Pons (tissue), 1 donor: ENCODE measurements around the gene KCNE4.

Experiments
- DNase-seq: peaks from one replicate; pipeline ENCODE4 v3.0.0-alpha.2; 2016; ENCODE audit warnings: low spot score

The KCNE4 gene

DNA sequence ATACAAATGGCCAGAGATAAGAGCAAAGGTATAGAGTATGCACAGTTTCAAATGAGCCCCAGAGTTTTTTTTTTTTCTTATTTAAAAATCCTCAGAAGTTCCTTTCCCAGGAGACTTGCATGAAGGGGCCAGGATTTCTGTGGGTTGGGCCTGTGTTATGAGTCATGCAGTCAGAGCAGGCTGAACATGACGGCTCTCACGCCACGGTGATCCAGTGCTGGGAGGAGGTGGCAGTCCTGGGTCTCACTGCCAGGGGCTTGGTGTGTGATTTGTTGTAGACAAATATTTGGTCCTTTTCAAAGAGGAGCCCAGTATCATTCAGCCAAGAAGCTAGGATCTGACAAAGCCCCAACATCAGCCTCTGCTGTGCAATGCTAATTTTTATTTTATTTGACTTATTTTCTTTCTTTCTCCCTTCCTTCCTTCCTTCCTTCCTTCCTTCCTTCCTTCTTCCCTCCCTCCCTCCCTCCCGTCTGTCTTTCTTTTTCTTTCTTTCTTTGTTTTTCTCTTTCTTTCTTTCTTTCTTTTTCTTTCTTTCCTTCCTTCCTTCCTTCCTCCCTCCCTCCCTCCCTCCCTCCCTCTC lies 10.4 kb upstream of the KCNE4 start:
- DNase-seq = no peak

DNA sequence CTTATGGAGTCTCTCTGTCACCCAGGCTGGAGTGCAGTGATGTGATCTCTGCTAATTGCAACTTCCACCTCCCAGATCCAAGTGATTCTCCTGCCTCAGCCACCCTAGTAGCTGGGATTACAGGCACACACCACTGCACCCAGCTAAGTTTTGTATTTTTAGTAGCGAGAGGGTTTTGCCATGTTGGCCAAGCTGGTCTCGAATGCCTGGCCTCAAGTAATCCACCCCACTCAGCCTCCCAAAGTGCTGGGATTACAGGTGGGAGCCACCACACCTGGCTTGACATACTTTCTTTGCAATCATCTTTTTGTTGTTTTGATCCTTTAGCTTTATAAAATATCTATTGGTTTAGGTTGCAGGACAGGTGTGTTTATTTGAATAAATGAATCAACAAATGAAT lies 9.7 kb upstream of the KCNE4 start:
- DNase-seq = no peak

DNA sequence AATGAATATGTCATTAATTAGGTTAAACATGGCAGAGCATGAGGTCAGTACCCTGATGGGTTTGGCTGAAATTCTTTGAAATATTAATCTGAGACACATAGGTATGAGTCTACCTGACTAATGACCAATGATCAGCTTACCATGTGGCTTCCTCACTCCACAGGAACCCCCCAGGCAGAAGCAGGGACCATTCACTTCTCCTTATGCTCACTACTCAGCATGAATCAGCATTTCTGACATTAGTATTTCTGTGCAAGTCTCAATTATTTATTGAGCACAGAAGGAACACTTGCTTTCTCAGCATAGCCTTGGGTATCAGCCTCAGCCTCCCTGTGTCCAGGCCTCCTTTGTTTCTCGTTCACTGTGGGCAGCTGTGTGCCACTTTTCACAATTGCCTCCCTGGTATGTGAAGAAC lies 9.3 kb upstream of the KCNE4 start:
- DNase-seq = no peak

DNA sequence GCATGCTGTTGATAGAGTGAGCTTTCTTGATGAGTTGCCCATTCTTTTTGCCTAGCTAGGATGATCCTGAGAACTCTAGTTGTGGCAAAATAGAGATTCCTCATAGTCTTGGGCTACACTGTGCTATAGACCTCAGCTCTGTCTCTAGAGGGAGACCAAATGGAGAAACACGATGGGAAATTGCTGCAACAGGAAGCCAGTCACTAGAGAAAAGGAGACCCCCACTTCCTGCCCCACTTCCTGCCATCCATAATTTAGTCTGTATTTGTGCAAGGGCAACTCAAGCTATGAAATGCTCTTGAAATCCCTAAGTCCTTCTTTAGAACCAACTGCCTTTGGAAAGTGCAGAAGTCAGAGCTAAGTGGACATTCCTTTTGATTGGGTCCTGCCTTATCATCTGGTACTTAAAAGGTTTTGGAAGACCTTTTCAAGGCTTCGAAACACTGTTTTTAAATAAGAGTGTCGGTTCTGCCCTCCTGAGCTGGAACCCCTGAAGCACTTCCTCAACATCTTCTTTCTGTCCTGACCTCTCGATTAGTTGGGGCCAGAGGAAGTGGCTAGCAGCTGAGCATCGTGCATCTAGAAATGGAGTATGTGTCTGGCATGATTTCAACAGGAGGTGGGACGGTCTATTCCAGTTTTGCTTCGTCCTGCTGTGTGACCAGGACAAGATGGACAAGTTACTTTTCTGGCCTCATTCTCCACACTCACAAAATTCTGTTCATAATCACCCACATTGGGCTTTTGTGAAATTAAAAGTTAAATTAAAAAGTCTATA lies 8.6 kb upstream of the KCNE4 start:
- no peak for DNase-seq

DNA sequence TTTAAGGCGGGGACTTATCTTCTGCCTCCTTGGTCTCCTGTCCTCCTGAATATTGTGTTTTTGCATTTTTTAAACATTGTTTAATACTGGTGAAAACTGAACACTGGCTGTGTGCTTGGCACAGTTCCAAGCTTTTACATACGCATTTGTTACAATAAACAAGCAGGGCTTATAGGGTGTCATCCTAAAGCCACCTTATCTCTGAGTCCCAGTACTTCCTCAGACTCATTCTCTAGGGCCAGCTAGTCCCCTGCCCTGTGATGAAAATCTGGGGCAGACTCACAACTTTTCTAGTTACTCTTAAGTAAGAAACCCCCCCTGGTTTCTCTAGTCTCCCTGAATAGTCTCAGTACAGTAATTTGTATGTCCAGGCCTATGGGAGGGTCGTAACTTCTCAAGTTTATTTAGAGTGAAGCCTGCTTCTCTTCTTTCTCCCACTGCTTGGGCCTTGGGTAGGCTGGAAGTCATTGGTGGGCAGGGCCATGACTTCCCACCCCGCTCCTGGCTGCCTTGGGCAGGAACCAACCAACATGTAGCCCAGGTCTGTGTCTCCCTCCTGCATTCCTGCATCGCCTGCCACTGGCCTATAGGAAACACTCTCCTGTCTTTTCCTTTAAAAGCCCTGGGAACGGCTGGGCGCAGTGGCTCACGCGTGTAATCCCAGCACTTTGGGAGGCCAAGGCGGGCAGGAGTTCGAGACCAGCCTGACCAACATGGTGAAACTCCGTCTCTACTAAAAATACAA lies 7.7 kb upstream of the KCNE4 start:
- DNase-seq = no peak

DNA sequence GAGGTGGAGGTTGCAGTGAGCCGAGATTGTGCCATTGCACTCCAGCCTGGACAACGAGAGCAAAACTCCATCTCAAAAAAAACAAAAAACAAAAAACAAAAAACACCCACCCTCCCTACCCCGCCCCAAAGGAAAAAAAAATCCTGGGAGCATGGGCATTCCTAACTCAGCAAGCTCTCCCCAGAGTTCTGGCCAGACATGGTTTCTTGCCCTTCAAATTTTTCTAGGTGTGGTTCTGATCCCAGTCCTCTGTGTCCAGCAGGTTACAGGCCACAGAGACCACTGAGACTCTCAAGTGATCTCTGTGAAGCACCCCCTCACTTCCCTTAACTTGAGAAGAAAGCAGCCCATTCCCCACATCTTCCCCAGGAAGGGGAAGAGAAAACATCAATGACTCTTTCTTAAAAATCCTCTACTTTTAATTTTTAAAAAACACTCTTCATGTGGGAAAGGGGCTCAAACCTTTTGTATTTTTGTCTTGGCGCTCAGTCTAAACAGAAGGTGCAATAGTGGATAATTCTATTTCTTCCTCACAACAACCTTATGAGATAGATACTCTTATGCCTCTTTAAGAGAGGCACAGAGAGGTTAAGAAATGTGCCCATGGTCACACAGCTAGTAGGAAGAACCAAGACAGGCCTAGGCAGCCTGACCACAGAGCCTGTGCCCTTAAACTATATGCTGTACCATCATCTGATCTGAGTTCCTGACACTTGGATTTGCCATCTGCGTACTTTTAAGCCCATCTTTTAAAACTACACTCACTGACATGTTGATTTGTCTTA lies 6.9 kb upstream of the KCNE4 start:
- no peak for DNase-seq

DNA sequence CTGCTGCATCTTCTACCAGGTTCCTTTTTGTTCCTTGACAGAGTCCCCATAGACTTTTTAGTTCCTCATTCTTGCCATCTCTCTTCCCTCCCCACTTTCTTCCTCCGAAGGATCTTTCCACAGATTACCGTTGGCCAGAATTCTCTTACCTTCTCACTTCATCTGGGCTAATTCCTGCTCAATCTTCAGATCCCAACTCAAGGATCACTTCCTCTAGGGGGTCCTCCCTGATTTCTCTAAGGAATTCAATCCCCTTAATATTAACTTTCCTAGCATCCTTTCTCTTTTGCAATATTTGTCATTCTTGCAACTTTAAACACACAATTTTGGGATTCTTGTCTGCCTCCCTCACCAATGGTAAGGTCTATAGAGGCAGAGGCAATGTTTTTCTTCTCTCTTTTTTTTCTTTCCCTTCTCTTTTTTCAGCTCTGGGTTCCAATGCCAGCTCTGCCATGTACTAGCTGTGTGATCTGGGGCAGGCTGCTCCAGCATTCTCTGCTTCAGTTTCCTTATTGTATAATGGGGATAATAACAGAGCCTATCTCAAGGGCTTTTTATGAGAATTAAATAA lies 5.4 kb upstream of the KCNE4 start:
- DNase-seq = no peak

DNA sequence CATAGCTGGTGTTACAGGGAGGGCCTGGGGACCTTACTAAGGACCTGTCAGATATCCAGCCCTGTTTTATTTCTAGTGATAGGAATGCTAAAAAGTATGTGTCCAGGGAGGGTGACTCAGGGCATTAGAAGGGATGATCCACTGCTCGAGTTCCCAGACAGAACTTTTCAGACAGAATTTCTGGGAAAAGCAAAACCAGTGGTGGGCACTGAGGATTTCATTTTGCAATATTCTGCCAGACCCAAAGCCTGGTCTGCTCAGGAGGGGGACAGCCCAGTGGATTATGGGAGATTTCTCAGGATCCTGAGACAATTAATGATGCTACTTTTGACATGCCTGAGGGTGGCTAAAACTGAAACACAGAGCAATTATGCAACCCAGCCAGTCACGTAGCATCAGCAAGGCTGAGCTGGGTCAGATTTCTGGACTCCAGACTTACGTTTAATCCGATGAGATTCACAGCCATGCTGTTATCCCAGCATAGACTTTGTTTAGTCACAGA lies 4.7 kb upstream of the KCNE4 start:
- no peak for DNase-seq

DNA sequence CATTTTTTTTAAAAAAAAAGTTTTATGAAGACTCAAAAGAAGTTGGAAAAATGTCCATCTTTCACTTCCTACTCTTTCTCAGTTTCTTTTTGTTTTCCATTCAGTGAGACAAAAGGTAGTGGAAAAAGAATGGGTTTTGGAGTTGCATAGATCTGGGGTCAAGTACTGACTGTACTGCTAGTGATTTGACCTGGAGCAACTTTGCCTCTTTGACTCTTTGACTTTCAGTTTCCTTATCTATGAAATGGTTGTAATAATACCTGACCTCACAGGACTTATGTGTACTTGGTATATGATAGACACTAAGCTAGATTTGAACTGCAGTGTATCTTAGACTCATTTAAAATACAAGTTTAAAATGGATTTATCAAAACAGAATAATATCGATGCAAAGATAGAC lies 3.5 kb upstream of the KCNE4 start:
- no peak for DNase-seq

DNA sequence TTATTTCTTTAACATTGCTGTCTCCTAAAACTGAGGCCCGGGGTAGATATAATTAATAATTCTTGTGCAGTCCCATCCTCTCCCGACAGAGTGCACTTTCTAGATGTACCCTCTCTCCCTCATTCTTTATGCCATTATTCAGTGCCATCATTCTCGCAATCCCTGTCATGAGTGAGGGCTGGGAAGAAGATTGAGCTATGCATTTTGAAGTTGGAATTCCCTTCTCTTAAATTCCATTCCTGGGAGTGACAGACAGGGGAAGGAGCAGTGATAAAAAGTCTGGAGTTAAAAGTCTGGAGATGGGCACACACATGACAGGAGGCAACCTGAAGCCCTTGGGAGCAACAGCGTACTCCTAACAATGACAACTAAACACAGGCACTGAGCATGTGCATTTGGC lies 2.6 kb upstream of the KCNE4 start:
- no peak for DNase-seq

DNA sequence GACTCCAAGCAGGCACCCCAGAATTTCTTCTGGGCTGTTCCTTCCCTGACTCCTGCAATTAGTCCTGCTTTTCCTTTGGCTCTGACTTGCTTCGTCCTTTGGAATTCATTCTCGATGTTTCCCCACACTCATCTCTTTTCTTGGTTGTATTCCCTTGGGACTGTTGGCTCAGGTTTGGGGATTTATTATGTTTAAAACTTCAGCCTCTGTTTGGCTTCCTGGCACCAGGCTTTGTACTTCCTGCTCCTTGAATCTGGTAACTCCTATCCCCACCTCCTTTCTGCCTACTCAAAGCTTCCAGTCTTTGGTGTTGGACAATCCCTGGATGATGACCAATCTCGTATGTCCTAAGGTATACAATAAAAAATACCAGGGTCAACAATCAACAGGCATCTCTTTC lies 1.8 kb upstream of the KCNE4 start:
- no peak for DNase-seq

DNA sequence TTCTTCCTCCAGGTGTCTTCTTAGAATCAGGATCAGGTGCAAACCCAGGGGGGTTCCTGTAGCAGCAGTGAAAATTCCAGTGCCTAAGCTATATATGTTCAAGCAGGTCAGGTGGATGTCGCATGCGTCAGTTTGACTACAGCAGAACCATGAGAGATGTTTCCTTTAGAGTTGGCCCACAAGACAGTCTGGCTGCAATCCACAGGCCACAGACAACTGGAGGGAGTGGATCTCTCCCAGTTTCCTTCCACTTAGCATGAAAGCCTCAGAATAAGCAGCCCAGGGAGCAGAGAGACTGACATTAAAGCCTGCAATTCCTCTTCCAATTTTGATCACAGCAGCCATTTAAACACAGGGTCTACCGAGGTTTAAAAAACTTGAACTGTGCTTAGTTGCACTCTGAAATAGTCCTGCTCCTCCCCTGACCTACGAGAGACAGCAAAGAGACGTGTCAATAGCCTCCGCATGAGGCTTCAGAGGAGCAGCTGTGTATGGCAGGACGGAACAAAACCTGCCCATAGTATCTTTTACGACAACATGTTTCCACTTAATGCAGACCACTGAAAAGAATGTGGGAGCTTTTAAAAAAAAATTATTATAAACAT lies 988 bp upstream of the KCNE4 start:
- DNase-seq = no peak

DNA sequence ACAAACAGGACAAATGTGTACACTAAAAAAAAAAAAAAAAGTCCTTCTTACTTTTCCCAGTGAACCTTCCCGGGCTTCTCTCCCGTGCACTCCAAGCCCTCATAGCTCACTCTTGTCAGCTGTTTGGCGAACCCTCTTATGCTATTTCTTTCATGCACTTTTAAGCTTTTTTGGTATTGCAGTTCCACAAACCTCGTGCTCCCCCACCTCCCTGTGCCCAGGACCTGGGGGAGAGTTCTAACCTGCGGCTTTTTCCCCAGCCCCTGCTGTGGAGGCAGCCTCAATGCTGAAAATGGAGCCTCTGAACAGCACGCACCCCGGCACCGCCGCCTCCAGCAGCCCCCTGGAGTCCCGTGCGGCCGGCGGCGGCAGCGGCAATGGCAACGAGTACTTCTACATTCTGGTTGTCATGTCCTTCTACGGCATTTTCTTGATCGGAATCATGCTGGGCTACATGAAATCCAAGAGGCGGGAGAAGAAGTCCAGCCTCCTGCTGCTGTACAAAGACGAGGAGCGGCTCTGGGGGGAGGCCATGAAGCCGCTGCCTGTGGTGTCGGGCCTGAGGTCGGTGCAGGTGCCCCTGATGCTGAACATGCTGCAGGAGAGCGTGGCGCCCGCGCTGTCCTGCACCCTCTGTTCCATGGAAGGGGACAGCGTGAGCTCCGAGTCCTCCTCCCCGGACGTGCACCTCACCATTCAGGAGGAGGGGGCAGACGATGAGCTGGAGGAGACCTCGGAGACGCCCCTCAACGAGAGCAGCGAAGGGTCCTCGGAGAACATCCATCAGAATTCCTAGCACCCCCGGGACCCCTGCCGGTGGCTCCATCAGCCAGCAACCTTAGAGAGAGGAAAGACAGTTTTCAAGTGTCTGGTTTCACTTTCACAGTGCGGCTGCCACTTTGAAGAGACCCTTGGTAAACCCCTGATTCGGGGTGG lies 826 bp downstream of the KCNE4 start:
- DNase-seq = no peak

DNA sequence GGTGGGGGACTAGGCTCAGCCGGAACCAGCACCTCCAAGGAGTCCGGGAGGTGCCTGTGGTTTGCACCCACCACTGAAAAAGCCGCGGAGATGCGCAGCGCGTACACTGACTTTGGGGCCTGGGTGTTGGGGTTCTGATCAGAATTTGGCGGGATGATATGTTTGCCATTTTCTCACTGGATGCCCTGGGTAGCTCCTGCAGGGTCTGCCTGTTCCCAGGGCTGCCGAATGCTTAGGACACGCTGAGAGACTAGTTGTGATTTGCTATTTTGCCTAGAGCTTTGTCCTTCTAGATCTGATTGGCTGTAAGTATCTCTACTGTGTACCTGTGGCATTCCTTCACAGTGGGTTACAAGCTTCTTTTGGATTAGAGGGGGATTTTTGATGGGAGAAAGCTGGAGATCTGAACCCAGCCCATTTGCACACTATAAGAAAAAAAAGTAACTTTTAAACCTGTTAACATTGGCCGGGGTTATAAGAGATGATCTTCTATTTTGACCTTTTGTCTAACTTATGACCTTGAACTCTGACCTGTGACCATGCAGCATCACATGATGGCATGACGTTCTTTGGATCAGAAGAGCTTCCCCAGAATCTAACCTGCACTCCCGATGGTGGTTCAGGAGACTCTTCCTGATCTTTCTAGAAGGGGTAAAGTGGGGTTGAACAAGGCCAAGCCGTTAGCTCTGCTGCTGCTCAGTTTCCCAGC lies 1.6 kb downstream of the KCNE4 start:
- peak; percentile 38 for DNase-seq

DNA sequence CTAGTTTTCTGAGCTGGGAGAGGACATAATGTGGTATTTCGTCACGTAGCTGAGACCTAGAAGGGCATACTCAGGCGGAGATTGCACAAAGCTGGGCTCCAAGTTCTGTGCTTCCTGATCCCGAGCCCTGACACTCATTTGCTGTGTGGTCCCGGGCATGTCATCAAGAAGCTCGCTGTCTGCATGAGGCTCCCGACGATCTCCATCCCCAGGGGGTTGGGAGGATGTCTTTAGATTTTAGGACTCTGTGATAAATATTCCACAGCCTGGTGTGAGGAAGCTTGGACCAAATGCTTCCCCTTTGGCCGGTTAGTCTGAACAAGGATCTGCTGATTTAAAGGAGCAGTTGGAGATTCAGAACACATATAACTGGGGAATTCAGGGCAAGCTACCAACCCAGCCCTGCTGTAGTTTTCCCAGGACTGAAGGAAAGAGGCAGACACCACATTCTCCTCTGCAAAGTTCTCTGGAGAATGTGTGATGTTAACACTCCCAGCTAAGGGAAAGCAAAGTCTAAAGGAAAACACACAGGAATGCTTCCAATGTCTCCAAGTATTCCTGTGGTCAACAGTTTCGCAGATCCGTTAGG lies 2.3 kb downstream of the KCNE4 start:
- DNase-seq = peak; percentile 28

DNA sequence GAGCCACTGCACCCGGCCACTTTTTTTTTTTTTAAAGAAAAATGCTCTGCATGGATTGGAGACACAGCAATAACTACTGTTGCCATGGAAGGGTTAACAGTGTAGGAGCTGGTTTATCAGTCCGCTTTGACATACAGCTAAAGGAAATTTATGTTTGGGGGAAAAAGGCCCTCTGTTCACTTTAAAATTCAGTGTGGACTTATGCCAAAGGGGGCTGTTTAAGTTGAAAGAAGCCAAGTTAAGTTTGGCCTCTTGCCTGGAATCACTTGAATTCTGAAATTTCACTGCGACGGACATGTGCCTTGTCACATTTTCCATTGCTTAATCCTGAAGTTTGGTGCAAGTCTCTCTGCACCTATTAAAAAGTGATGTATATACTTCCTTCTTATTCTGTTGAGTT lies 3.1 kb downstream of the KCNE4 start:
- peak; percentile 33 for DNase-seq

DNA sequence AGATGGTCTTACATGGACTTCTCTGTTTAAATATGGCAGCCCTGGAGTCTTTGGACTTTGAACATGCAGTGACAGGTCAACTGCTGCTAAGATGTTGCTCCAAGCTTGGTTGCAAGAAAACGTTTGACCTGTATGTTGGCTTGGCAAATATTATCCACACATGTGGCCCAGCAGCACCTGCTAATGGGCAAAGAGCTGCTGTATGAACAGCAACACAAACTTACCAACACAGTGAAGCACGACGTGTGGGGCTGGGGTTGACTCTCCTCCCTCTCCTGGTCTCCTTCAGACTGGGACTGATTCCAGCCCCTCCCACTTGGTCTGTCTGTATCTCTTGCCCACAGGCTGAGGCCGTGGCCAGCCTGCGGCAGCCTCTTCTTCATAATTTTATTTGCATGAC lies 3.8 kb downstream of the KCNE4 start:
- DNase-seq = no peak

DNA sequence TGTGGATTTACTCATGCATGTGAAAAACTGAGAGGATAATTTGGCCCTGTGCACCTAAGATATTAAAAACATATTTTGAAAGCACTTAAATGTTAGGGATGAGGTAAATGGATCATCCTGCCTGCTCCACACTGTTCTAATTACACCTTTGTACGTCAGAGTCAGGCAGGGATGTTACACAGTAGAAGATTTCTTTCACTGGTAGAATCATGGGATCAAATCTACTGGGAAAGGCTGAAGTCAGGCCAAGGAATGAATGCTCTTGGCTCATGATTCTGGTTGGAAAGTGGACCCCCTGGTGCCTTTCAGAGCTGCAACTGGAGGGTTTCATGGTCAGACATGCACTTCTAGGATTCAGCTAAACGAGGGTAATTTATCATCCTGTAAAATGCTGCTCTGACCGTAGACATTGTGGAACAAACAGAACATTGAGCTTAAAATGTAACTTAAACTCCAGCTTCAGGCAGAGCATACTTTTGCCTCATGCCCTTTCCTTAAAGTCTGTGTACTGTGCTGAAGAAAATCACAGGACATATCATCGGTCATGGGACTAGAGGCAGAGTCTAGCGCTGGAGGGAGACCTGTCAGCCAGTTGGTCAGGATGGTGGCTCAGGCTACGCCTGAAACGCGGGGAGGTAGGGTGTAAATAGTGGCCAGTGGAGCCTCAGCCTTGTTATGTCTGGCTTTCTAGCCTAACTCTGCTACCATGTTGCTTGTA lies 4.9 kb downstream of the KCNE4 start:
- no peak for DNase-seq

DNA sequence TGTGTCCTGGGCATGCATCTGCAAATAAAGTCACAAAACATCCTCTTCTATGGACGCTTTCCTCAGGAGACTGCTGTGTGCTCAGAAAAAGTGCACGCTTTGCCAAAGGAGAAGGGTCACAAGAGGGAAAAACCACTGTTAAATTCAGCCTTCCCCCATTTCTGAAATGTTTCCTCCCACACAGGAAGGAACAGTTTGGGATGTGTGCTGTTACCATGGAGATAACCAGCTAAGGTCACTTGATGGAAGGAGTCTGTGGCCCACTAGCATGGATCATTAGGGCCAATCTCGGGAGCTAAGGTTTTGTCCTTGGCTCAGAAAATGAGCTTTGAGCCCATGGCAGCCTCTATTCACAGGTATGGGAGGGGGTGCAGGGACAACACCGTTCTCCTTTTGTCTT lies 5.6 kb downstream of the KCNE4 start:
- no peak for DNase-seq
